Measurements from ENCODE around the gene DTNBP1.

The DTNBP1 gene

GRCh38 chr6:15500078-15500740 is 162.6 kb downstream of the DTNBP1 start:
- no peak for DNase-seq

GRCh38 chr6:15499591-15499990 is 163.2 kb downstream of the DTNBP1 start:
- DNase-seq = no peak

- no peak for DNase-seq
Measured at GRCh38 chr6:15499125-15499524, 163.7 kb downstream of the DTNBP1 start.

GRCh38 chr6:15498640-15499039 is 164.2 kb downstream of the DTNBP1 start:
- no peak for DNase-seq

- DNase-seq = no peak
Measured at GRCh38 chr6:15496345-15497131, 166.3 kb downstream of the DTNBP1 start.

GRCh38 chr6:15495375-15495901 is 167.4 kb downstream of the DTNBP1 start:
- no peak for DNase-seq

GRCh38 chr6:15493437-15494168 is 169.2 kb downstream of the DTNBP1 start:
- DNase-seq = no peak

- no peak for DNase-seq
Measured at GRCh38 chr6:15491986-15492269, 170.9 kb downstream of the DTNBP1 start.

GRCh38 chr6:15491255-15491985 is 171.4 kb downstream of the DTNBP1 start:
- DNase-seq = no peak

- no peak for DNase-seq
Measured at GRCh38 chr6:15490242-15491100, 172.4 kb downstream of the DTNBP1 start.

- no peak for DNase-seq
Measured at GRCh38 chr6:15489261-15489962, 173.4 kb downstream of the DTNBP1 start.

GRCh38 chr6:15487262-15487661 is 175.6 kb downstream of the DTNBP1 start:
- no peak for DNase-seq

- no peak for DNase-seq
Measured at GRCh38 chr6:15485936-15486335, 176.9 kb downstream of the DTNBP1 start.

GRCh38 chr6:15484821-15485220 is 178.0 kb downstream of the DTNBP1 start:
- no peak for DNase-seq

- no peak for DNase-seq
Measured at GRCh38 chr6:15484140-15484539, 178.7 kb downstream of the DTNBP1 start.

GRCh38 chr6:15483060-15483459 is 179.8 kb downstream of the DTNBP1 start:
- no peak for DNase-seq

- DNase-seq = no peak
Measured at GRCh38 chr6:15481390-15482291, 181.2 kb downstream of the DTNBP1 start.

GRCh38 chr6:15480525-15480924 is 182.3 kb downstream of the DTNBP1 start:
- no peak for DNase-seq

- DNase-seq = no peak
Measured at GRCh38 chr6:15479761-15480160, 183.1 kb downstream of the DTNBP1 start.

- no peak for DNase-seq
Measured at GRCh38 chr6:15477746-15478145, 185.1 kb downstream of the DTNBP1 start.
